ENCODE measurements around the gene MARCHF7.

GRCh38 chr2:159684796-159685195 lies 27.5 kb upstream of the MARCHF7 start:
- TF ChIP-seq CTCF (IDR thresholded peaks at IDR 0.05) = no peak
- TF ChIP-seq EP300 (IDR thresholded peaks at IDR 0.05) = no peak
- no peak for TF ChIP-seq POLR2A (IDR thresholded peaks at IDR 0.05)
- TF ChIP-seq POLR2AphosphoS5 (IDR thresholded peaks at IDR 0.05) = no peak
